Astrocyte of the spinal cord (primary cell): Measurements from ENCODE around the gene NME7.

Experiments used
- DNase-seq: peaks from one replicate; pipeline ENCODE4 v3.0.0; 2011; ENCODE audit warnings: low read depth, low spot score
- H3K4me3 ChIP-seq: 2 replicates; pipeline ENCODE4 v1.5.1; 2011; ENCODE audit warnings: low read depth, mild to moderate bottlenecking, low read length, moderate library complexity
- in situ Hi-C: cut with HindIII; loops from 2 replicates; pipeline ENCODE4 v1.10.0; 2017; ENCODE audit warnings: low sequenced_read_pairs
- TF ChIP-seq, protein P1 (sequence below): IDR thresholded peaks from 2 replicates; pipeline ENCODE4 v1.5.1; 2012; ENCODE audit warnings: low read depth, mild to moderate bottlenecking, low read length, inconsistent platforms

Gene NME7

DNA sequence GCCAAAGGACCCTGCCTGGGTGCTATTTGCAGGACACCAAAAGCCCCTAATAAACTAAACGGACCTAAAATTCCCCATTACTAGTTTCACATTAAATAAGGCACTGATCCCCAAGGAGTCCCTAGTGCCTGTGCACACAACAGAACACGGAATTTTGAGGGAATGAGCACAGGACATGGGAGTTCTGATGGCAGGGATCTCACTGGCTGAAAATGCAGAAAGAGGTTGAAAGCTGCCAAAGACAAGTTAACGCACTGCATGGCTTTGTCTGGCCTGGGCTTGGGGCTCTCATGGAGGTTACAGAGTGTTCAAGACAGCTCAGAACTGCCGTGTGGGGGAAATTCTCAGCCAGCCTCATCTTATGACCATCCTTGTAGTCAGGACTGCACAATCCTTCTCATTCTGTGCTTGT is 276.7 kb downstream of the NME7 start:
- no peak for DNase-seq
- H3K4me3 ChIP-seq, result no peak overlapping the region
- in situ Hi-C loops, result no loop called here
- TF ChIP-seq, protein P1, sequence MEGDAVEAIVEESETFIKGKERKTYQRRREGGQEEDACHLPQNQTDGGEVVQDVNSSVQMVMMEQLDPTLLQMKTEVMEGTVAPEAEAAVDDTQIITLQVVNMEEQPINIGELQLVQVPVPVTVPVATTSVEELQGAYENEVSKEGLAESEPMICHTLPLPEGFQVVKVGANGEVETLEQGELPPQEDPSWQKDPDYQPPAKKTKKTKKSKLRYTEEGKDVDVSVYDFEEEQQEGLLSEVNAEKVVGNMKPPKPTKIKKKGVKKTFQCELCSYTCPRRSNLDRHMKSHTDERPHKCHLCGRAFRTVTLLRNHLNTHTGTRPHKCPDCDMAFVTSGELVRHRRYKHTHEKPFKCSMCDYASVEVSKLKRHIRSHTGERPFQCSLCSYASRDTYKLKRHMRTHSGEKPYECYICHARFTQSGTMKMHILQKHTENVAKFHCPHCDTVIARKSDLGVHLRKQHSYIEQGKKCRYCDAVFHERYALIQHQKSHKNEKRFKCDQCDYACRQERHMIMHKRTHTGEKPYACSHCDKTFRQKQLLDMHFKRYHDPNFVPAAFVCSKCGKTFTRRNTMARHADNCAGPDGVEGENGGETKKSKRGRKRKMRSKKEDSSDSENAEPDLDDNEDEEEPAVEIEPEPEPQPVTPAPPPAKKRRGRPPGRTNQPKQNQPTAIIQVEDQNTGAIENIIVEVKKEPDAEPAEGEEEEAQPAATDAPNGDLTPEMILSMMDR, result no peak

- TF ChIP-seq, protein P1, result no peak
- no peak overlapping the region for H3K4me3 ChIP-seq
- in situ Hi-C loops, result no loop called here
- DNase-seq, result no peak
Observed at GRCh38 chr1:169090308-169090899, 277.2 kb downstream of the NME7 start.

DNA sequence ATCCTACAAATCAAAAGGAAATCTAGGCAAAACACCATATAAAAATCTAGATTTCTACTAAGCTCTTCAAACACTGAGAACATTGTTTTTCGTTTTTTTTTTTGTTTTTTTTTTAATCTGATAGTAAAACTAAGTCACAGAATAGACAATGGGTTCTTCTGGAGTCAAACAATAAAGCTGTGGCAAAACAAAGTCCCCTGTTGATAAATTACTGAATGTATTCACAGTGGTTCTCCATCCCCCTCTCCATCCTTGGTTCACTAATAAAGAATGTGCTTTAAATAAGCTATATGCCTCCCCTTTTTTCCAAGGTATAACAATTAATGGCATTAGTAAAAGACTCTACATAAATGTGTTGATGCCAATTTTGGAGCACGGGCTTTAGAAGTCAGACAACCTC is 277.8 kb downstream of the NME7 start:
- in situ Hi-C loops, result no loop called here
- TF ChIP-seq, protein P1, result no peak
- no peak for DNase-seq
- no peak overlapping the region for H3K4me3 ChIP-seq

DNA sequence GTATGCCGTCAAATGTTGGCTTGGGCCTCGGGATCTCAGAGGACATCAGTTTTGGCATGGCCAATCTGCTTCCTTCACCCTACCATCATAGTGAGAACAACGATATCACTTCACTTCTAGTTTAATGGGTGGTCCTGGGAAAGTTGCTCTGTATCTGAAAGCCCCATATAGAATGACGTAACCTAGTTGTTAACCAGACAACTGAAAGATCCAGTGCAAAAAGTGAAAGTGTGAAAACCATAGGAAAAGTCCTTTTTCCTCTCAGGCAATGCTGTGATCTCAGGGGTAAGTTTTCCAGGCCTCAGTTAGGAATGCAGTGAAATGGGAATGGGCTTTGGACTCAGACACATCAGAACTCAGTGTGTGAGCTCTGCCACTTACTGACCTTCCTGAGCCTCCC is 279.7 kb downstream of the NME7 start:
- H3K4me3 ChIP-seq, result no peak overlapping the region
- no peak for DNase-seq
- in situ Hi-C loops, result no loop called here
- TF ChIP-seq, protein P1, result no peak

- DNase-seq, result peak; percentile 42
- H3K4me3 ChIP-seq, result no peak overlapping the region
- TF ChIP-seq, protein P1, result no peak
- in situ Hi-C loops, result no loop called here
Observed at GRCh38 chr1:169086603-169087455, 280.8 kb downstream of the NME7 start.

- H3K4me3 ChIP-seq, result no peak overlapping the region
- in situ Hi-C loops, result no loop called here
- TF ChIP-seq, protein P1, result no peak
- DNase-seq, result no peak
Observed at GRCh38 chr1:169085911-169086310, 281.7 kb downstream of the NME7 start.
